Measurements from ENCODE around the gene CHST6.
A peak's percentile ranks its signal among the peaks of the same experiment; 100 is the strongest.
"Not testable (repeated sequence)": the region's sequence is repeated elsewhere in the genome, so short reads cannot be mapped to it uniquely, and the experiment has no call there.

Gene CHST6

GRCh38 chr16:75472908-75473877 is 22.0 kb downstream of the CHST6 start:
- no peak for DNase-seq

DNA sequence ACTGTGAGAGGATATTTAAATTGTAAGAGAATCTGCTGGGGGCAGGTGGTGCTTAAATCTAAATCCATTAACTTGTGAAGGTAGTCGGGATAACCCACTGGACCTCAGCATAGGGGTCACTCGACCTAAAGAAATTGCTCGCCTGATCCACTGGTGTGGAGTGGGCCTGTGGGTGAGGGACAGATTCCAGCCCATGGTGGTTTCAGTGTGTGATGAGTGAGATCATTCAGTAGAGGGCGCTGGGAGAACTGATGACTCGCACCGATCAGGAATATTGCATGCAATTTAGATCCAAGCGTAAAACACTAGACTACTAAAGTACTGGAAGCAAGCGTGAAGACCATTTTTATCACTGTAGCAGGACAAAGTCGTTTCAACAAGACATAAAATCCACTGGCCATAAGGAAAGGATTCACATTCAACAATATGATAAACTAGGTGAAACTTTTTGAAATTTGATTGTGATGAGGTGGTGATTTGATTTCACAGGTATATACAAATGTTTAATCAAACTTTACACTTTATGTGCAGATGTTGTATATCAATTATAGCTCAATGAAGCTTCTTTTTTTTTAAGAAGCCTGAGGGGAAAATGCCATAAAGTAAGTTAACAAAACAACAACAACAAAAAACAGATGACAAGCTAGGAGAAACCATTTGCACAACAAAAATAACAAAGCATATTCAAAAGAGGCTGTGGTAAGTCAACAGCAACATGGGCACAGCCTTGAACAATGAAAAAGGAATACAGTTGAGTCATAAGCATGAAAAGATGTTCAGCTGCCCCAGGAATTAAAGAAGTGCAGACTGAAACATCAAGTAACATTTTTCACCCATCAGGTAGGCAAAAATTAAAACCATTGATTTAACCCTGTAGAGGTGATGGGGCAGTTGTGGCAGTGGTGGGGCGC is 23.3 kb downstream of the CHST6 start:
- peak; percentile 59 to 70 for DNase-seq

DNA sequence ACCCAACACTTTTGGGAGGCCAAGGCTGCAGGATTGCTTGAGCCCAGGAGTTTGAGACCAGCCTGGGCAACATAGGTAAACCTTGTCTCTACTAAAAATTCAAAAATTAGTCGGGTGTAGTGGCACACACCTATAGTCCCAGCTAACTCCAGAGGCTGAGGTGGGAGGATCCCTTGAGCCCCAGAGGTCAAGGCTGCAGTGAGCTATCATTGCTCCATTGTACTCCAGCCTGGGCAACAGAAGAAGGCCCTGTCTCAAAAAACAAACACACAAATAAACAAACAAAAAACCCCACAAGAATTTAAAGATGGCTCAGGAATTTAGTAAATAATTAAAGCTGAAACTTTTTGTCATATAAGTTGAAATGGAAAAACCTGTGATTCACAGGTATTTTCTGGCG is 28.5 kb downstream of the CHST6 start:
- DNase-seq, result no peak

- peak; percentile 97 to 98 for DNase-seq
Observed at GRCh38 chr16:75464122-75464918, 30.9 kb downstream of the CHST6 start, which contains the start of gene TMEM170A. Gene TMEM170A (minus strand): TSS chr16:75464689. CDS start chr16:75464600, 89 bp downstream.

- DNase-seq, result peak in 1 of 2 experiments; percentile 27
Observed at GRCh38 chr16:75463389-75464121, 31.7 kb downstream of the CHST6 start.

DNA sequence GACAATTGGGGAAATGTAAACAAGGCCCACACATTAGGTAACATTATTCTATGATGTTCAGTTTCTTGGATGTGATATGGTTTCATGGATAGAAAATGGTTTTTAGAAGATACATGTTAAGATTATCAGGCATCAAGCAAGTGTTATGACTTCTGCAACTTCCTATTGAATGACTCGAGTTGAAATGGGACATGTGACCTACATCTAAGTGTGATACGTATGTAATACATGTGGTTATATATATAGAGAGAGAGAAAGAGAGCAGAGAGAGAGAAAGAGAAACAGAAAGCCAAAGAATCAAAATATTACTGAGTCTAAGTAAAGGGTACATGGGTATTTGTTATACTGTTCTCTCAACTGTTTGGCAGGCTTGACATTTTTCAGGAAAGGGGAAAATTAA is 32.4 kb downstream of the CHST6 start:
- DNase-seq, result no peak

- DNase-seq, result no peak
Observed at GRCh38 chr16:75461575-75461974, 33.7 kb downstream of the CHST6 start.

- no peak for DNase-seq
Observed at GRCh38 chr16:75460446-75460845, 34.8 kb downstream of the CHST6 start.

- no peak for DNase-seq
Observed at GRCh38 chr16:75459691-75460090, 35.5 kb downstream of the CHST6 start.

DNA sequence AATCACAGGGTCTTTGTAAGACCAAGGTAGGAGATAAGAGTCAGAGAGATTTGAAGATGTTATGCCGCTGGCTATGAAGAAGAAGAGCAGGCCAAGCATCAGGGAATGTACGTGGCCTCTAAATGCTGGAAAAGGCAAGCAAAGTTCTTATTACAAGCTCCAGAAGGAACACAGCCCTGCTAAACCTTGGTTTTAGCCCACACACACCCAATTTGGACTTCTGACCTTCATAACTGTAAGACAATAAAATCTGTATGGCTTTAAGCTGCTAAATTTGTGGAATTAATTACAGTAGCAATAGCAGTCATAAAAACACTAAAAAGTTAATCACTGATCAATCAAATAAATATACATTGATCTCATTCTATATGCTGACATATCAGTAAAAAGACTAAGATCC is 36.8 kb downstream of the CHST6 start:
- no peak for DNase-seq

DNA sequence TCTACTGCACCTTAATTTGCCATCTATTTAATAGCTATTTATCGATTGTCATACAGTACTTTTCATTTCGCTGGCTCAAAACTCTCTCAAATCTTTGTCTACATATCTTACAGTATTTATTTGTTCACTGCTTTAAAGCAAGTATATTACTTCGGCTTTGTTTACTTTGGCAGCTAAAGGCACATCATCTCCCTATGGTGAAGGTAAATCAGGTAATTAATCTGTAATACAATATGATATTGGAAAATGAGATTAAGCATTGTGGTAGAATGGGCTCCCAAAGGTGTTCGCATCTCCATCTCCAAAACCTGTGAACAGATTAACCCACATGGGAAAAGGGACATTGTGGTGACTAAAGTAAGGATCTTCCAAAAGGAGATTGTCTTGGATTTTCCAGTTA is 37.2 kb downstream of the CHST6 start:
- DNase-seq, result no peak

DNA sequence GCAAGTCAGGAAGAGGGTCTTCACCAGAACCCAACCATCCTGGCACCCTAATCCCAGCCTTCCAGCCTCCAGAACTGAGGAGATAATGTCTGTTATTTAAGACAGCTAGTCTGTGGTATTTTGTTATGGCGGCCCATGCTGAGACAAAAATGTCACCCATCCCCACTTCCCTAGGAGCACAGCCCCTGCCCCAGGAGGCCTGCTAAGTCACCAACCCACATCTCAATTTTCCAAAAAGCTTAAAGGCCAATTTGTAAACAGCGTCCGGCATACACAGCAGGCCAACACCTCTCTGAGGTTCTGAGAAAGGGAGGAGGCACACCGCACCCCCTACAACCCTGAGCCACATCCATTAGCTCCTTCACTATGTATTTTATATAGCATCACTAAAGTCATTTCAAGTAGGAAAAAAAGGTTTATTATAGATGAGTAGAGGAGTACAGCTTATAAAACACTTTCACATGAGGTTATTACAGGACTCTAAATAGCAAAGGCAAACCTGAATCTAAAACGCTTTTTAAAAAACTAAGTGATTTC is 37.7 kb downstream of the CHST6 start:
- no peak for DNase-seq

- DNase-seq, result no peak
Observed at GRCh38 chr16:75456971-75457370, 38.3 kb downstream of the CHST6 start.

DNA sequence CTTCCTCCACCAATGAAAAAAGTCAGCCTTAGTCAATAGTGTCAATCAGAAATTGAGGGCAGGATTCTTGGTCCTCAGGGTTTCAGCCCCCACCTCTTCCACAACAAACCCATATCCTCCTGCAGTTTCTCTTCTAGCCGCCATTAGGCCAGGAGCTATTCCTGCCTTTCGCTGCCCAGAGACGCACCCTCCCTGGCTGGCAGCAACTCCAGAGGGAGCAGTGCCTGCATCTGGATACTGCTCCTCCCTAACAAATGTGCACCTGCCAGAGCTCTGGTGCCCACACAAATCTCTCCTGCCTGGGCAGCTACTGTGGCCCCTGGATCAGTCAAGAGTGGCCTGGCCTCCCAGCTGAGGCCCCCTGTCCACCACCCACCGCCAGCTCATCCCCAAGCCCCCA is 38.8 kb downstream of the CHST6 start:
- not testable (repeated sequence) for DNase-seq

- no peak for DNase-seq
Observed at GRCh38 chr16:75455677-75456076, 39.6 kb downstream of the CHST6 start.

DNA sequence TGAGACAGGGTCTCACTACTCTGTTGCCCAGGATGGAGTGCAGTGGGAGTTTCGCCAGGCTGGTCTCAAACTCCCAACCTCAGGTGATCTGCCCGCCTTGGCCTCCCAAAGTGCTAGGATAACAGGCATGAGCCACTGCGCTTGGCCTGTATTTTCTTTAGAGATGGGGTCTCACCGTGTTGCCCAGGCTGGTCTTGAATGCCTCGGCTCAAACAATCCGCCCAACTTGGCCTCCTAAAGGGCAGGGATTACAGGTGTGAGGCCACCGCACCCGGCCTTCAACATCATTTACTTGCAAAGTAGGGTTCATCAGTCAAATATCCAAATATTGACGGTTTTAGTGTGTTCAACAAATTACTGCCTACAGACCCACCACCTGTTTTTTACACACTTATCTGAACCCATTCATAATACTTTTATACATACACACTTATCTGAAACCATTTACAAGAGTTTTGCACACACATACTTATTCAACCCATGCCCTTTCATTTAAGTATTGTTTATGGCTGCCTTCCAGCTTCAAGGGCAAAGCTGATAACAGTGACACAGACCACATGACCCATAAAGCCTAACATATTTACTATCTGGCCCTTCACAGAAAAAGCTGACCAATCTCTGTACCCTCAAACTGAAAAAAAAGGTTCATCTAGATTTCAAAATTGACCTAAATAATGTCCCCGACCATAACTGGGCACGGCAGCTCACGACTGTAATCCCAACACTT is 42.6 kb downstream of the CHST6 start:
- no peak for DNase-seq

GRCh38 chr16:75446416-75446815 is 48.8 kb downstream of the CHST6 start:
- DNase-seq, result no peak

DNA sequence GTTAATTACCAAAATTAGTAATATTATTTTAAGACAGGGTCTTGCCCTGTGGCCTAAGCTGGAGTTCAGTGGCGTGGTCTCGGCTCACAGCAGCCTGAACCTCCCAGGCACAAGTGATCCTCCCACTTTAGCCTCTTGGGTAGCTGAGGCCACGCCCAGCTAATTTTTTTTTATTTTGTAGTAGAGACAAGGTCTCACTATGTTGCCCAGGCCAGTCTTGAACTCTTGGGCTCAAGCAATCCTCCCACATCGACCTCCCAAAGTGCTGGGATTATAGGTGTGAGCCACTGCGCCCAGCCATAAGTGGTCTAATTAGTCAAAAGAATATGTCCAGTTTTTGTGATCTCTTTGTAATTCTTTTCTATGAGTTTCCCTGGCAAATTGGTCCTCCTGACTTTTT is 49.9 kb downstream of the CHST6 start:
- no peak for DNase-seq

GRCh38 chr16:75443298-75443697 is 51.9 kb downstream of the CHST6 start:
- DNase-seq, result no peak

DNA sequence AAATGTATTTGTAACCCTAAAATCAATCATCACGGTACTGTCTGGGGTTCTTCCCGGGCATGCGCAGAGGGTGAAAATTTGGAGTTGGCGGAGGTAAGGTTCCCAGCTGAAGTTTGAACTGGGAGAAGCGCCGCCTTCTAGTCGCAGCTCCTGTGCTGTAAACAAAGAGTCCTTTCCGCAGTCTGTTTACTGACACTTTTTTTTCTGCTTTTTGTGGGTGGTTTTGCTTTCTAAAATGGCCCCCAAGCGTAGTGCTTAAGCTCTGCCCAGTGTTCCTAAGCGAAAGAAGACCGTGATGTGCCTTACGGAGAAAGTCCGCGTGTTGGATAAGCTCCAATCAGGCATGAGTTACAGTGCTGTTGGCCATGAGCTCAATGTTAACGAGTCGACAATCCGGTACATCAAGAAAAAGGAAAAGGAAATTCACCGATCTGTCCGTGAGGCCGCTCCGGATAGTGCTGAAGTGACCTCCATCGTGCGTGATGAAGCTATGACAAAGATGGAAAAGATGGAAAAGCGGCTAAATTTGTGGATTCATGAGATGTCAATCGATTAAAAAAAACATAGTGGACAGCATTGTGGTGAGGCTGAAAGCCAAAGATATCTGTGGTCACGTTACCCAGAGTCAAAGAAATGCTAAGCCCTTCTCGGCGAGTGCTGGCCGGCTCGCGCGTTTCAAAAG is 61.4 kb downstream of the CHST6 start:
- peak; percentile 79 to 89 for DNase-seq

All from SHP77 (cell line).